ENCODE results near the gene MSTN. TPM values are rescaled to one million over a fixed set of nuclear protein-coding genes. Genes with fewer than 3 reads are reported as not detected.

Gene MSTN
- total and polyA plus RNA-seq, 5 donors = 0.11 to 0.56 (median 0.18) TPM

DNA sequence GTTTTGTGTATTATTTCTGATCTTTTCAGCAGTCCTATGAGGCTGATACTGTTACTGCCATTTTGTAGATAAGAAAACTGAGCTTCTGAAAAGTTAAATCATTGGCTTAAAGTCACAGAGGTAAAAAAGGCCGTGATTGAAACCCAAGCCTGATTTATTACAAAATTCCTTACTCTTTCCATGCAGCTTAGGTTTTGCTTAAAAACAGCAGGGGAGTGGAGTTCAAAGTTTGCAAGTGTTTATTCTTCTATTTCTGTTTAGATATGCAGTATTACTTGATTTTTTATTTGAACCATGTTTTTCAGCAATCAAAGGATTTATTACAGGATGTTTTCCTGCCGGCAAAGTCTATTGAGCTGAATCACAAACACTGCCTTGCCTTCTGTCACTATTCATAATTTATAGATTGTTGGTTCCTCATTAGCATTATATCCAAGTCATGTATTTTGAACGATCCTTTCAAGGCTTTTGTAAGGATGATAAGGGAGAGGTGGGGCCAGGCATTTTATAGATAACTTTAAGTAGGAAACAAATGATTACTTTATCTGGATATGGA lies 31.9 kb upstream of the MSTN start:
- H3K27ac ChIP-seq (ENCODE audit: low read length) = no peak overlapping the region
- WGBS = 55% methylated on average over 3 of the region's 3 CpGs
- H3K4me3 ChIP-seq (ENCODE audit: low read length) = no peak overlapping the region
- ATAC-seq (no peak), DNase-seq (no peak)
- H3K27me3 ChIP-seq (ENCODE audit: control insufficient read depth, insufficient read depth) = no peaks in the 10 kb centered on the region
- no peaks in the 10 kb centered on the region for H3K9me3 ChIP-seq (ENCODE audit: control insufficient read depth, low read length)
- no peaks in the 10 kb centered on the region for H3K4me1 ChIP-seq (ENCODE audit: control insufficient read depth, insufficient read depth, low read length)
- intact Hi-C loops (cut with DNase I) = no loop called here

DNA sequence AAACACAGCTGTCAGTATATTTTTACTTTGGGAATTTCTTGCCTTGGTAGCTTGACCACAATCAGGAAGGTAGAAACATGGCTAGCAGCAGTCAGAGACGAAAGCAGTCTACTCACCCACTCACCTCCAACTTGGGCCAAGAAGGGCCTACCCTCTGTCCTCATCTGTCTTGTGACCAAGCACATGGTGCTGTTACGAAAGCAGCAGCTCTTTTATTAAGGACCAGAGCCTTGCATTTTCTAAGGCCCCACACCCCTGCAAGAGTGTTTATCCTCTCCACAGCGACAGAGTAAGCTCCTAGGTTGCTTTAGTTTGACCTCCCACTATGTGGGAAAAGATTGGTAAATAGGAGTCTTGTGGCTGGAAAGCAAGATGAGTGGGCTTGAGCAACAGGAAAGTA lies 31.3 kb upstream of the MSTN start:
- 72% methylated on average over 3 of the region's 3 CpGs for WGBS
- no peak overlapping the region for H3K27ac ChIP-seq (ENCODE audit: low read length)
- no peaks in the 10 kb centered on the region for H3K9me3 ChIP-seq (ENCODE audit: control insufficient read depth, low read length)
- no peak overlapping the region for H3K4me3 ChIP-seq (ENCODE audit: low read length)
- intact Hi-C loops (cut with DNase I) = no loop called here
- peak in 1 of 2 donors; percentile 32 for ATAC-seq
- no peaks in the 10 kb centered on the region for H3K4me1 ChIP-seq (ENCODE audit: control insufficient read depth, insufficient read depth, low read length)
- H3K27me3 ChIP-seq (ENCODE audit: control insufficient read depth, insufficient read depth) = no peaks in the 10 kb centered on the region
- DNase-seq = peak in 1 of 3 donors; percentile 19

DNA sequence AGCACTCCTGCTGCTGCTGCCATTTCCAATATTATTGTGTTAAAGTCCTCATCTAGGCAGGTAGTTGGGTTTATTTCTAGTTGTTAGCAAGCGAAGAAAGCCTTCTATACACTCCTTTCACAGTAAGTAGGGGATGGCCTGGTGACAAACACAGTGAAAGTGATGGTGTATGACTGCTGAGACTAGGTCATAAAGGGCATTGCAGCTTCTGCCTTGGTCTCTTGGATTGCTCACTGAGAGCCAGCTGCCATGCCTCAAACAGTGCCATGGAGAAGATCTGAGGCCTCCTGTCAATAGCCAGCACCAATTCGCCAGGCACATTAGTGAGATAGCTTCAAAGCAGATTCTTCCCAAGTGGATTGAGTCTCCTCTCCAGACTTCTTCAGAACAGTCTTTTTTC lies 27.6 kb upstream of the MSTN start:
- WGBS = 100% methylated on average over 2 of the region's 2 CpGs
- Histone ChIP-seq H3K4me1 (ENCODE audit: control insufficient read depth, insufficient read depth, low read length) (no peaks in the 10 kb centered on the region), H3K27ac (ENCODE audit: low read length) (no peak overlapping the region), H3K27me3 (ENCODE audit: control insufficient read depth, insufficient read depth) (no peaks in the 10 kb centered on the region), H3K4me3 (ENCODE audit: low read length) (no peak overlapping the region), H3K9me3 (ENCODE audit: control insufficient read depth, low read length) (no peaks in the 10 kb centered on the region)
- intact Hi-C loops (cut with DNase I) = no loop called here
- ATAC-seq (no peak), DNase-seq (no peak)

DNA sequence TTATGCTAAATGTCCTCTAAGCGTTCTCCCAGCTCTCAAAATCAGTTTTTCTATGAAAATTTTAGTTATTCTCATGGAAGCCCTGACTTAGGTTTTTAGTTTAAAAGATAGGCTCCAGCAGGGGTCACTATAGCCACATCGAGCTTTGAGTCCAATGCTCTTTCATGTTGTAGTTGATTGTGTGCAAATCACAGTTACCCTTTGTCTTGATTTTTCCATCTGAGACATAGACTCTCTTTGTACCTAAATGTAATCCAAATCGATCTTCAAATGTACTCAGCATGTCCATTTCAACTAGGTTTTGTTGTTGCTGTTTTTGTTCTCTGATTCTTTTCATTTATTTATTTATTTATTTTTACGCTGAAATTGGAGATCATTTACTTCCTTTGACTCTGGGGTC lies 26.4 kb upstream of the MSTN start:
- intact Hi-C loops (cut with DNase I) = loop anchor here in 3 of 4 donors (5.0 to 10.0 kb wide), 5 partner anchors 96 to 216 kb away; a partner anchor contains a TSS
- peak; percentile 71 to 78 for ATAC-seq

DNA sequence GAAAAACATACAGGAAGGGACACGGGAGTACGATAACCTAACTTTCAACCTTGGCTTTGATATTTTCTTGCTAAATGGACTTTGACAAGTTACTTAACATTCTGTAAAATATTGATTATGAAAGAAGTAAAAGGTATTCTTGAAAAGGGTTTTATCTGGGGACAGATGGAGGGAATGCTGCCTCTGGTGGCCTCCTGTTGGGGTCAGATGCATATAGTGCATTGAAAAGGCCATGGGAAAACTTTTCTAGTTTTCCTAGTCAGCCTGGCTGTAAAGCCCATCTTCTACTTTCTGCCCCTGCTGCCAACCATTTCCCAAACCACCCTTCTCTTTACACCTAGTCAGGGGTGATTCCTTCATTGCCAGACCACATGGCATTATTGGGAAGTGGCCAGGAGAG lies 22.2 kb upstream of the MSTN start:
- WGBS = 70% methylated on average over 2 of the region's 2 CpGs
- no peak for ATAC-seq
- no peaks in the 10 kb centered on the region for H3K27me3 ChIP-seq (ENCODE audit: control insufficient read depth, insufficient read depth)
- intact Hi-C loops (cut with DNase I) = loop anchor here in 3 of 4 donors (5.0 to 10.0 kb wide), 6 partner anchors 100 to 287 kb away; a partner anchor contains a TSS
- DNase-seq = no peak
- H3K27ac ChIP-seq (ENCODE audit: low read length) = no peak overlapping the region
- no peak overlapping the region for H3K4me3 ChIP-seq (ENCODE audit: low read length)
- H3K4me1 ChIP-seq (ENCODE audit: control insufficient read depth, insufficient read depth, low read length) = no peaks in the 10 kb centered on the region
- no peaks in the 10 kb centered on the region for H3K9me3 ChIP-seq (ENCODE audit: control insufficient read depth, low read length)

More for the DNA sequence above, 26.4 kb upstream of the MSTN start:
- 15% methylated on average over 4 of the region's 4 CpGs for WGBS
- H3K4me3 ChIP-seq (ENCODE audit: low read length) = no peak overlapping the region
- no peak overlapping the region for H3K27ac ChIP-seq (ENCODE audit: low read length)
- peak in 1 of 3 donors; percentile 16 for DNase-seq
- H3K4me1 ChIP-seq (ENCODE audit: control insufficient read depth, insufficient read depth, low read length) = no peaks in the 10 kb centered on the region
- no peaks in the 10 kb centered on the region for H3K9me3 ChIP-seq (ENCODE audit: control insufficient read depth, low read length)
- H3K27me3 ChIP-seq (ENCODE audit: control insufficient read depth, insufficient read depth) = no peaks in the 10 kb centered on the region

DNA sequence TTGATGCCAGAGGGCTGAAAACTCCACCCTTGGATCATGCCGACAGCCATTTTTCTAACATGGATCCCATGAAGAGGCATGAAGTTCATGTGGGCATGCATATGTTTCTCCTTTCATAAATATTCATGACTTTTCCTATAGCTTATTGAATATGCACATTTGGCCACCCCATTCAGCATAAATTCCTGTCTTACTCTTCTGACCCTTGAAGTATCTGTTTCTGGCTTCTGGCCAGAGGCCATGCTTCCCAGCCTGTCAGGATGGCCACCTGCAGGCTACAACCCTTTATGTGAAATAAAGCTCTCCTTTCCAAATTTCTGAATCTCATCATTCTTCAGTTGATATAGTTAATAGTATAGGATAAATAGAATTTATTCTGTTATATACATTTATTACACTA lies 19.6 kb upstream of the MSTN start:
- no peaks in the 10 kb centered on the region for H3K4me1 ChIP-seq (ENCODE audit: control insufficient read depth, insufficient read depth, low read length)
- H3K9me3 ChIP-seq (ENCODE audit: control insufficient read depth, low read length) = no peaks in the 10 kb centered on the region
- intact Hi-C loops (cut with DNase I) = loop anchor here in 2 of 4 donors (5.0 to 10.0 kb wide), 4 partner anchors 103 to 285 kb away; a partner anchor contains a TSS
- H3K27ac ChIP-seq (ENCODE audit: low read length) = no peak overlapping the region
- DNase-seq (no peak), ATAC-seq (no peak)
- no peaks in the 10 kb centered on the region for H3K27me3 ChIP-seq (ENCODE audit: control insufficient read depth, insufficient read depth)
- 98% methylated on average over 1 of the region's 1 CpG for WGBS
- H3K4me3 ChIP-seq (ENCODE audit: low read length) = no peak overlapping the region

DNA sequence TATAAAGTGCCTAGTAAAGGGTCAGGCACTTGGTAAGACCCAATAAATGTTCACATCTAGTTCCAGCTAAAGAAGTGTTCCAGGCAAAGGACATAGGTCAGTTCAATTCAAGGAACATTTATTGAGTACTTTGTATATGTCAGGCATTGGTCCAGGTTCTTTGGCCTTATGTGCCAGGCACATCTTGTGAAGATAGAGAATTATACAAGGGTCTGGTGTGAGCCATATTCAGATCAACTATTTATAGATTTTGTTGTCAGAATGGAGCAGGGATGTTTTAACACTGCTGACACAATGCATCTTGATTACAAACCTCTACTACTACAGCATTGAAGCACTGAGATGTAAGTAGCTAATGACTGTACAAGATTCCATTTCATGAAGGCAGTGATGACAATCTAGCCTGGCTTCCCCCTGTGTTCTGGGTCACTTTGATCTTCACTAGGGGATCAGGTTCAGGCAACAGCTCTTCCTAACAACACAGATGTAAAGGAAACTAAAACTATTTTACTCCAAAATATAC lies 18.1 kb upstream of the MSTN start:
- DNase-seq = no peak
- H3K9me3 ChIP-seq (ENCODE audit: control insufficient read depth, low read length) = no peaks in the 10 kb centered on the region
- ATAC-seq = no peak
- intact Hi-C loops (cut with DNase I) = loop anchor here in 2 of 4 donors (5.0 to 10.0 kb wide), 4 partner anchors 104 to 283 kb away; a partner anchor contains a TSS
- no peaks in the 10 kb centered on the region for H3K27me3 ChIP-seq (ENCODE audit: control insufficient read depth, insufficient read depth)
- no peak overlapping the region for H3K4me3 ChIP-seq (ENCODE audit: low read length)
- no peak overlapping the region for H3K27ac ChIP-seq (ENCODE audit: low read length)
- no peaks in the 10 kb centered on the region for H3K4me1 ChIP-seq (ENCODE audit: control insufficient read depth, insufficient read depth, low read length)

DNA sequence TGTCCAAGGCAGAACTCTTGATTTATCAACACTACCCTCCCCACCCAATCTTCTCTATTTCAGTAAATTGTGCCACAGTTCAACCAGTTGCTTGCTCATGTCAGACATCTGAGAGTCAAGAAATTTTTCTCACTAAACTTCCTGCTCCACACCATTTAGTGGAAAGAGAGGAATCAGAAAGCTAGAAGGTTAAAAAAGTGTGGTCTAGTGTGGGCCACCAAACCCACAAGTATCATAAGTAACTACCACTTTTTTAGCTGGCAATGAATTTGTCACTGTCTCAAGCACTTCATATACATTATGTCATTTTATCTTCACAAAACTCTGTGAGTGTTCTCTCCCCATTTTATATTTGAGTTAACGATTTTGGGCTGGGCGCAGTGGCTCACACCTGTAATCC lies 16.6 kb upstream of the MSTN start:
- intact Hi-C loops (cut with DNase I) = no loop called here
- no peaks in the 10 kb centered on the region for H3K4me1 ChIP-seq (ENCODE audit: control insufficient read depth, insufficient read depth, low read length)
- DNase-seq (no peak), ATAC-seq (no peak)
- no peaks in the 10 kb centered on the region for H3K9me3 ChIP-seq (ENCODE audit: control insufficient read depth, low read length)
- H3K27me3 ChIP-seq (ENCODE audit: control insufficient read depth, insufficient read depth) = no peaks in the 10 kb centered on the region
- no peak overlapping the region for H3K4me3 ChIP-seq (ENCODE audit: low read length)
- WGBS = 94% methylated on average over 2 of the region's 2 CpGs
- no peak overlapping the region for H3K27ac ChIP-seq (ENCODE audit: low read length)

DNA sequence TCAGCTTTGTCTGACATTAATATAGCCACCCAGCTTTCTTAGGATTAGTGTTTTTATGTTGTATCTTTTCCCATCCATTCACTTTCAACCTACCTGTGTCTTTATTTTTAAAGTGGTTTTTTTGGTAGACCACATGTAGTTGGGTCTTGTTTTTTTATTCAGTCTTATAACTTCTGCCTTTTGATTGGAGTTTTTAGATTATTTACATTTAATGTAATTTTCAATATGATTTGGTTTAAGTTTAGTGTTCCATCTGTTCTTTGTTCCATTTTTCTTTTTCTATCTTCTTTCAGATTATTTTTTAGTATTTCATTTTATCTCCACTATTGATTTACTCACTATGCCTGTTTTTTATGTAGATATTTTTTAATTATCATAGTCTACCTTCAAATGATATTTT lies 13.1 kb upstream of the MSTN start:
- no peak for ATAC-seq
- H3K9me3 ChIP-seq (ENCODE audit: control insufficient read depth, low read length) = no peaks in the 10 kb centered on the region
- DNase-seq = no peak
- no peaks in the 10 kb centered on the region for H3K4me1 ChIP-seq (ENCODE audit: control insufficient read depth, insufficient read depth, low read length)
- H3K27me3 ChIP-seq (ENCODE audit: control insufficient read depth, insufficient read depth) = no peaks in the 10 kb centered on the region
- intact Hi-C loops (cut with DNase I) = no loop called here
- H3K4me3 ChIP-seq (ENCODE audit: low read length) = no peak overlapping the region
- H3K27ac ChIP-seq (ENCODE audit: low read length) = no peak overlapping the region

DNA sequence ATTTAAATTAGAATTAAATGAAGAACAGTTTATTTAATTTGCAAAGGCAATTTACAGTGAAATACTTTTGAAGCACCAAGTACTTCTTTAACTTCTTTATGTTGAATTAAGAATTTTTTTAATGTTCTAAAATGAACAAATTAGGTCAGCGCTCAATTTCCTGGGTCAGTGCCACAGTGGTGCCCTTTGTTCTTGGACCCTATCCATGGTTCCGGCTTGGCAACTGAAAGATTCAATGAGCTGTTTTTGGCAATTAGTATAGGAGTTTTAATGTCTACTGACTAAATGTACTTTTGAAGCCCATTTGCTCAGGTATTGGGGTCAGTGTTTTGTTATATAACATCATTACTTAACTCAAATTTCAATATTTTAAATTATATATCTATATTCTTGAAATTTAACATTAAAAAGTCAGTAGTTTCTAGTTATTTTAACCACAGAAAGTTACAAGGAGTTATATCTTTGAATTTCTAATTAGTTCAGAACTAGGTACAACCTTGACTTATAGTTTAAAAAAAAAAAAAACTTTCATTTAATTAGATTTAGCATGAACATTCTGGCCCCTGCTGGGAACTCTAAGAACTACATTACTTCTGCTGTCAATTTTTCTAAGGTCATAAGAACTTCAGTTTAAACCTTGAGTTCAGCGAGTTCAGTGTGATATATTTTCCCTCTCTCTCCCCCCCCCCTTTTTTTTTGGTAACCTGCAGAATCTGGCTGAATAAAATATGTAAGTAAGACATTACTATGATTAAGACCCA lies 7.6 kb upstream of the MSTN start:
- DNase-seq = no peak
- H3K4me3 ChIP-seq (ENCODE audit: low read length) = no peak overlapping the region
- H3K27ac ChIP-seq (ENCODE audit: low read length) = no peak overlapping the region
- no peaks in the 10 kb centered on the region for H3K27me3 ChIP-seq (ENCODE audit: control insufficient read depth, insufficient read depth)
- ATAC-seq = no peak
- H3K4me1 ChIP-seq (ENCODE audit: control insufficient read depth, insufficient read depth, low read length) = no peaks in the 10 kb centered on the region
- intact Hi-C loops (cut with DNase I) = no loop called here
- WGBS = 51% methylated on average over 3 of the region's 3 CpGs
- H3K9me3 ChIP-seq (ENCODE audit: control insufficient read depth, low read length) = no peaks in the 10 kb centered on the region

DNA sequence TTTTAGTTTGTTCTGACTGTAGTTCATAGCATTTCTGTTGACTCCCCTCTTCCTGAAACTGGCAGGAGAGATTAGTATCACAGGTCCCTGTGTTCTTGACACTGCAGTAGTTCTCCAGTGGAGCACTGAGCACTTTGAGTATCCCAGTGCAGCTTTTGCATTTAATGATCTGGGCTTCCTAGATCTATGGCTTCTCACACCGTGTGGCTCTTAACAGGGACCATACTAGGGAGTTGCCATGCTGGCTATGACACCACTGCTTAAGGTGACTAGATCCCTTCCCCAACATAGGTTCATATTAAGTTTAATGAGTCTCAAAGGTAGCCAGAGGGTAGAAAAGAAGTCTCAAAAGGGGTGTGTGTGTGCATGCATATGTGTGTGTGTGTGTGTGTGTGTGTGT lies 6.2 kb upstream of the MSTN start:
- no peak for DNase-seq
- H3K9me3 ChIP-seq (ENCODE audit: control insufficient read depth, low read length) = no peaks in the 10 kb centered on the region
- 60% methylated on average over 1 of the region's 1 CpG for WGBS
- H3K4me3 ChIP-seq (ENCODE audit: low read length) = no peak overlapping the region
- intact Hi-C loops (cut with DNase I) = no loop called here
- H3K27me3 ChIP-seq (ENCODE audit: control insufficient read depth, insufficient read depth) = no peaks in the 10 kb centered on the region
- ATAC-seq = no peak
- no peak overlapping the region for H3K27ac ChIP-seq (ENCODE audit: low read length)
- H3K4me1 ChIP-seq (ENCODE audit: control insufficient read depth, insufficient read depth, low read length) = no peaks in the 10 kb centered on the region

Measured in right cardiac atrium (tissue), 5 donors.